ENCODE results near the gene THAP11. TPM values are rescaled to one million over a fixed set of nuclear protein-coding genes. Genes with fewer than 3 reads are reported as not detected.

Gene THAP11
- total RNA-seq, 4 donors from 2014 or later: 61.3 to 102 (median 75.9) TPM

GRCh38 chr16:67845291-67846062, 3.4 kb downstream of the THAP11 start:
- H3K4me3 ChIP-seq (ENCODE audit: low read depth, poor library complexity, severe bottlenecking): no peak overlapping the region
- intact Hi-C loops (cut with DNase I; ENCODE audit: low total_unique reads): no loop called here
- WGBS, 2 donors: 64 to 69% methylated on average over 5 of the region's 5 CpGs
- TF ChIP-seq CTCF (IDR thresholded peaks at IDR 0.05): no peak
- no peak for TF ChIP-seq POLR2A (IDR thresholded peaks at IDR 0.05)
- no peak for DNase-seq (ENCODE audit: low spot score in 2 of 2)

GRCh38 chr16:67846063-67846319, 3.9 kb downstream of the THAP11 start:
- TF ChIP-seq POLR2A (IDR thresholded peaks at IDR 0.05): no peak
- no peak for TF ChIP-seq CTCF (IDR thresholded peaks at IDR 0.05)
- intact Hi-C loops (cut with DNase I; ENCODE audit: low total_unique reads): no loop called here
- WGBS, 2 donors: 13 to 15% methylated on average over 2 of the region's 2 CpGs
- peak overlapping the region; percentile 46 for H3K4me3 ChIP-seq (ENCODE audit: low read depth, poor library complexity, severe bottlenecking)
- no peak for DNase-seq (ENCODE audit: low spot score in 2 of 2)

GRCh38 chr16:67846320-67847063, 4.4 kb downstream of the THAP11 start, which contains the start of gene NUTF2:
Gene NUTF2, plus strand, starts transcription at chr16:67846933. Its CDS starts 18,198 bp downstream, at chr16:67865131.
- intact Hi-C loops (cut with DNase I; ENCODE audit: low total_unique reads): no loop called here
- DNase-seq (ENCODE audit: low spot score in 2 of 2): peak; percentile 95 to 99
- H3K4me3 ChIP-seq (ENCODE audit: low read depth, poor library complexity, severe bottlenecking): peak within 1 kb of the TSS; percentile 90
- WGBS, 2 donors: 0 to 1% methylated on average over 31 to 52 of the region's 57 CpGs
- TF ChIP-seq CTCF (IDR thresholded peaks at IDR 0.05) (peak in 1 of 3 donors; percentile 85), POLR2A (IDR thresholded peaks at IDR 0.05) (no peak)

- intact Hi-C loops (cut with DNase I; ENCODE audit: low total_unique reads): no loop called here
- 0 to 1% methylated on average over 28 to 40 of the region's 62 CpGs for WGBS, 2 donors
- peak in 1 of 2 donors; percentile 88 for DNase-seq (ENCODE audit: low spot score in 2 of 2)
- TF ChIP-seq CTCF (IDR thresholded peaks at IDR 0.05) (no peak), POLR2A (IDR thresholded peaks at IDR 0.05) (no peak)
- H3K4me3 ChIP-seq (ENCODE audit: low read depth, poor library complexity, severe bottlenecking): peak within 1 kb of the TSS; percentile 90
Measured at GRCh38 chr16:67847064-67847861, 5.1 kb downstream of the THAP11 start, which contains the start of gene CENPT. Gene CENPT, minus strand, starts transcription at chr16:67847693. Its CDS starts 13,834 bp downstream, at chr16:67833859.

GRCh38 chr16:67848118-67848517, 6.0 kb downstream of the THAP11 start:
- H3K4me3 ChIP-seq (ENCODE audit: low read depth, poor library complexity, severe bottlenecking): no peak overlapping the region
- 87 to 93% methylated on average over 11 of the region's 11 CpGs for WGBS, 2 donors
- DNase-seq (ENCODE audit: low spot score in 2 of 2): no peak
- intact Hi-C loops (cut with DNase I; ENCODE audit: low total_unique reads): no loop called here
- TF ChIP-seq CTCF (IDR thresholded peaks at IDR 0.05) (no peak), POLR2A (IDR thresholded peaks at IDR 0.05) (no peak)
